H1 (cell line): ENCODE measurements around the gene ADIPOR1. TPM values are rescaled to one million over a fixed set of nuclear protein-coding genes. Genes with fewer than 3 reads are reported as not detected.
"Not testable (repeated sequence)": the region's sequence is repeated elsewhere in the genome, so short reads cannot be mapped to it uniquely, and the experiment has no call there.

ENCODE experiments used
- CTCF ChIA-PET: fragments of 300-600 bp; sonication (Branson Sonifier 250); formaldehyde crosslinking; loops from one replicate; lab custom pipeline; 2021; ENCODE audit not compliant: partially characterized antibody; lab: Charles Lee
- POLR2A ChIA-PET: fragments of 300-600 bp; sonication (Branson Sonifier 250); formaldehyde crosslinking; loops from one replicate; lab custom pipeline; 2021; ENCODE audit warnings: inconsistent platforms; ENCODE audit not compliant: partially characterized antibody; lab: Charles Lee
- DNase-seq, 2 experiments: peaks; one replicate each; pipeline versions ENCODE4 v3.0.0 to v3.0.0-alpha.2; 2010 to 2022; ENCODE audit warnings: low spot score in 2 of 2, low read depth in 1 of 2, mixed read lengths in 1 of 2
- FAIRE-seq: peaks from 2 replicates; lab custom pipeline; 2011; peaks lifted over from hg19 to GRCh38; lab: Jason Lieb, UNC
- H2AFZ ChIP-seq: 2 replicates; pipeline ENCODE4 v1.8.1; 2012; ENCODE audit warnings: low read length, inconsistent platforms
- H2AK5ac ChIP-seq: 2 replicates; pipeline ENCODE4 v1.6.1; 2013; ENCODE audit warnings: low read depth, low read length
- H2BK120ac ChIP-seq: replicated peaks from 2 replicates; pipeline ENCODE3; 2013; ENCODE audit warnings: low read depth, low read length, inconsistent platforms
- H2BK12ac ChIP-seq: 2 replicates; pipeline ENCODE4 v1.6.1; 2013; ENCODE audit warnings: low read depth, low read length
- H2BK15ac ChIP-seq: 2 replicates; pipeline ENCODE4 v1.6.1; 2013; ENCODE audit warnings: low read length
- H2BK20ac ChIP-seq: 2 replicates; pipeline ENCODE4 v1.6.1; 2013; ENCODE audit warnings: low read length
- H2BK5ac ChIP-seq: 2 replicates; pipeline ENCODE4 v1.6.1; 2013; ENCODE audit warnings: low read depth, low read length
- H3K14ac ChIP-seq: 2 replicates; pipeline ENCODE4 v1.6.1; 2013; ENCODE audit warnings: inconsistent platforms; ENCODE audit not compliant: insufficient read length
- H3K18ac ChIP-seq: 2 replicates; pipeline ENCODE4 v1.6.1; 2013; ENCODE audit warnings: low read length; ENCODE audit errors: extremely low read depth
- H3K23ac ChIP-seq: 2 replicates; pipeline ENCODE4 v1.6.1; 2013; ENCODE audit warnings: inconsistent platforms; ENCODE audit not compliant: insufficient read length
- H3K23me2 ChIP-seq: 2 replicates; pipeline ENCODE4 v1.6.1; 2013; ENCODE audit warnings: low read depth, low read length
- H3K27ac ChIP-seq: 2 replicates; pipeline ENCODE4 v1.6.1; 2011; ENCODE audit warnings: low read depth, low read length, inconsistent platforms
- H3K27me3 ChIP-seq, 4 experiments: replicated peaks in 1 of 4; 1 replicate in 1 of 4; 2 replicates in 3 of 4; pipeline versions ENCODE4 v1.6.1 to v1.8.1; 2011 to 2013; ENCODE audit warnings: low read length in 3 of 4, mild to moderate bottlenecking in 3 of 4, inconsistent platforms in 2 of 4, mixed read lengths in 2 of 4, moderate library complexity in 1 of 4; ENCODE audit not compliant: control insufficient read depth in 3 of 4, insufficient read depth in 3 of 4; ENCODE audit errors: extremely low read depth in 1 of 4
- H3K36me3 ChIP-seq, 4 experiments: 2 replicates each; pipeline versions ENCODE4 v1.6.1 to v1.8.1; 2011 to 2013; ENCODE audit warnings: mild to moderate bottlenecking in 4 of 4, low read length in 3 of 4, moderate library complexity in 2 of 4, control low read depth in 1 of 4, inconsistent platforms in 1 of 4; ENCODE audit not compliant: insufficient read depth in 4 of 4, control insufficient read depth in 2 of 4
- H3K4ac ChIP-seq: replicated peaks from 2 replicates; pipeline ENCODE3; 2013; ENCODE audit warnings: low read length, low read depth, mixed read lengths, inconsistent platforms; ENCODE audit not compliant: insufficient read length
- H3K4me1 ChIP-seq, 4 experiments: replicated peaks in 1 of 4; 1 replicate in 1 of 4; 2 replicates in 3 of 4; pipeline versions ENCODE4 v1.6.1 to v1.8.1; 2011 to 2013; ENCODE audit warnings: low read length in 3 of 4, inconsistent platforms in 2 of 4, mixed read lengths in 1 of 4; ENCODE audit not compliant: insufficient read depth in 4 of 4, control insufficient read depth in 3 of 4
- H3K4me2 ChIP-seq, 2 experiments: 2 replicates each; pipeline versions ENCODE4 v1.6.1 to v1.8.1; 2011 to 2013; ENCODE audit warnings: low read depth in 2 of 2, low read length in 2 of 2, control low read depth in 1 of 2, inconsistent platforms in 1 of 2, mild to moderate bottlenecking in 1 of 2; ENCODE audit not compliant: insufficient read depth in 1 of 2
- H3K4me3 ChIP-seq, 4 experiments: fragments of 200-600, 300-600 bp in 1 of 4; sonication (generic), shearing (Covaris generic), sonication (Bioruptor Twin) in 1 of 4; 2 replicates each; pipeline versions ENCODE4 v1.5.1 to v1.8.1; 2011 to 2016; ENCODE audit warnings: low read length in 4 of 4, low read depth in 3 of 4, control low read depth in 2 of 4, inconsistent platforms in 2 of 4, mild to moderate bottlenecking in 2 of 4, mixed read lengths in 1 of 4, moderate library complexity in 1 of 4; ENCODE audit not compliant: insufficient read depth in 2 of 4; ENCODE audit errors: extremely low read depth in 1 of 4
- H3K56ac ChIP-seq: replicated peaks from 2 replicates; pipeline ENCODE3; 2013; ENCODE audit warnings: low read depth, mild to moderate bottlenecking, mixed read lengths, low read length, inconsistent platforms; ENCODE audit not compliant: insufficient read length
- H3K79me1 ChIP-seq: 2 replicates; pipeline ENCODE4 v1.6.1; 2013; ENCODE audit warnings: low read depth, low read length, control low read depth
- H3K79me2 ChIP-seq, 2 experiments: 2 replicates each; pipeline versions ENCODE4 v1.6.1 to v1.8.1; 2012 to 2013; ENCODE audit warnings: low read length in 2 of 2, mild to moderate bottlenecking in 2 of 2, inconsistent platforms in 1 of 2; ENCODE audit not compliant: insufficient read depth in 2 of 2, control insufficient read depth in 1 of 2
- H3K9ac ChIP-seq, 4 experiments: replicated peaks in 1 of 4; 1 replicate in 1 of 4; 2 replicates in 3 of 4; pipeline versions ENCODE4 v1.6.1 to v1.8.1; 2011 to 2013; ENCODE audit warnings: low read depth in 3 of 4, low read length in 3 of 4, control low read depth in 2 of 4, mild to moderate bottlenecking in 2 of 4, moderate library complexity in 2 of 4, inconsistent platforms in 1 of 4; ENCODE audit errors: extremely low read depth in 1 of 4
- H3K9me3 ChIP-seq, 2 experiments: 2 replicates each; pipeline versions ENCODE4 v1.6.1 to v1.8.1; 2012 to 2013; ENCODE audit warnings: mild to moderate bottlenecking in 2 of 2, moderate library complexity in 2 of 2, control low read depth in 1 of 2, inconsistent platforms in 1 of 2, low read depth in 1 of 2, low read length in 1 of 2, mixed read lengths in 1 of 2; ENCODE audit not compliant: insufficient read depth in 2 of 2
- H4K20me1 ChIP-seq, 2 experiments: replicated peaks in 1 of 2; 2 replicates each; pipeline versions ENCODE3 to v1.8.1; 2011 to 2013; ENCODE audit warnings: inconsistent platforms in 2 of 2, low read length in 2 of 2, mild to moderate bottlenecking in 1 of 2; ENCODE audit not compliant: insufficient read depth in 2 of 2, control insufficient read depth in 1 of 2
- H4K5ac ChIP-seq: 2 replicates; pipeline ENCODE4 v1.6.1; 2013; ENCODE audit warnings: low read length, low read depth, mixed read lengths, inconsistent platforms; ENCODE audit not compliant: insufficient read length
- H4K8ac ChIP-seq: 2 replicates; pipeline ENCODE4 v1.8.0; 2013; ENCODE audit warnings: mild to moderate bottlenecking, moderate library complexity, low read length, inconsistent platforms; ENCODE audit not compliant: insufficient read depth; ENCODE audit errors: extremely low read depth
- H4K91ac ChIP-seq: replicated peaks from 2 replicates; pipeline ENCODE3; 2013; ENCODE audit warnings: low read length, mixed read lengths, inconsistent platforms; ENCODE audit not compliant: insufficient read length
- WGBS, 2 experiments: shearing (Covaris generic) in 1 of 2; methylation state at CpG; one replicate each; pipeline versions ENCODE4 v1.1.6 to v1.1.7; 2013 to 2015; ENCODE audit warnings: low lambda C conversion rate in 2 of 2, mixed read lengths in 2 of 2, inconsistent platforms in 1 of 2, low coverage in 1 of 2, missing lambda C conversion rate in 1 of 2; ENCODE audit not compliant: insufficient replicate concordance in 2 of 2, insufficient coverage in 1 of 2, insufficient read length in 1 of 2; ENCODE audit errors: extremely low coverage in 1 of 2, missing lambda C conversion rate in 1 of 2; 5-methylcytosine and 5-hydroxymethylcytosine counted together
- polyA plus RNA-seq, 7 experiments: library from polyadenylated mRNA; depleted of rRNA in 3 of 7; stranded (reverse) in 5 of 7; unstranded in 2 of 7; fragments of >200 nt in 5 of 7; fragments of 200-250 nt in 2 of 7; gene quantifications; 1 replicate in 5 of 7; 2 replicates in 1 of 7; 4 replicates in 1 of 7; pipeline versions ENCODE4 v1.2.1 to v1.2.3, GENCODE V29; 2011 to 2013; ENCODE audit warnings: missing spikeins in 2 of 7, mixed read lengths in 2 of 7
- total RNA-seq: library from RNA; stranded (reverse); fragmentation: NEBNext Ultra II Directional; extraction: Animal tissue kit (Norgen Biotek cat#: 25700); gene quantifications from 2 replicates; pipeline ENCODE4 v1.2.1, GENCODE V29; 2021

The ADIPOR1 gene
- total and polyA plus RNA-seq, 2 of the 8 experiments (the other 6 are each of a cell fraction or from before 2014, with no cell fraction given) = 69.8 to 118 TPM

DNA sequence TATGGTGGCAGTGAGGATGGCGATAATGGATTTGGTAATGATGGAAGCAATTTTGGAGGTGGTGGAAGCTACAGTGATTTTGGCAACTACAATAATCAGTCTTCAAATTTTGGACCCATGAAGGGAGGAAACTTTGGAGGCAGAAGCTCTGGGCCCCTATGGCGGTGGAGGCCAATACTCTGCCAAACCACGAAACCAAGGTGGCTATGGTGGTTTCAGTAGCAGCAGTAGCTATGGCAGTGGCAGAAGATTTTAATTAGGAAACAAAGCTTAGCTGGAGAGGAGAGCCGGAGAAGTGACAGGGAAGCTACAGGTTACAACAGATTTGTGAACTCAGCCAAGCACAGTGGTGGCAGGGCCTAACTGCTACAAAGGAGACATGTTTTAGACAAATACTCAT, 45.6 kb downstream of the ADIPOR1 start:
- H4K5ac ChIP-seq, H3K23me2 ChIP-seq, H3K4ac ChIP-seq, H2AK5ac ChIP-seq, H2AFZ ChIP-seq, H3K9ac ChIP-seq, POLR2A ChIA-PET, H2BK120ac ChIP-seq, H3K79me1 ChIP-seq, FAIRE-seq, H3K4me2 ChIP-seq, H2BK20ac ChIP-seq, H3K4me3 ChIP-seq, H3K23ac ChIP-seq, H3K9me3 ChIP-seq, H4K20me1 ChIP-seq, H4K8ac ChIP-seq, DNase-seq, H3K79me2 ChIP-seq, H3K4me1 ChIP-seq, H3K14ac ChIP-seq, H3K56ac ChIP-seq, H3K18ac ChIP-seq, H4K91ac ChIP-seq, H2BK5ac ChIP-seq, CTCF ChIA-PET, H3K27ac ChIP-seq, H2BK15ac ChIP-seq, H3K27me3 ChIP-seq, H2BK12ac ChIP-seq: not testable (repeated sequence)
- WGBS, 2 experiments = 94% methylated on average over 4 of the region's 4 CpGs; no CpG with 5 or more reads in 1 of the 2 experiments
- peaks cover 0 to 54% (median 25%) of the 10 kb centered on the region in 4 experiments; a peak in 7 of 8 replicates for H3K36me3 ChIP-seq
